ENCODE measurements around the gene TBL1X.

DNA sequence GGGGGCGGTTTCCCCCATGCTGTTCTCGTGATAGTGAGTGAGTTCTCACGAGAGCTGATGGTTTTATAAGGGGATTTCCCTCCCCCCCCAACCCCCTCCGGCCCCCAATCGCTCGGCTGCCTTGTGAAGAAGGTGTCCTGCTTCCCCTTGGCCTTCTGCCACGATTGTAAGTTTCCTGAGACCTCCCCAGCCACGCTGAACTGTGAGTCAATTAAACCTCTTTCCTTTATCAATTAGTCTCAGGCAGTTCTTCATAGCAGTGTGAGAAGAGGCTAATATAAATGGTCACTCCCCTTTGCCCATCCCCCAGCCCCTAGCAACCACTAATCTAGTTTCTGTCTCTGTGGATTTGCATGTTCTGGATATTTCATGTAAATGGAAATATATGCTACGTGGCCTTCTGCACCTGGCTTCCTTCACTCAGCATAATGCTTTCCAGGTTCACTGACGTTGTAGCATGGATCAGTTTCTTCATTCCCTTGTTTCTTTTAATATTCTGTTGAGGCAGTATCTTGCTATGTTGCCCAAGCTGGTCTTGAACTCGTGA lies 284.4 kb downstream of the TBL1X start:
- TF ChIP-seq NR2F1 (conservative IDR thresholded peaks at IDR 0.05) (no peak), HCFC1 (IDR thresholded peaks at IDR 0.05; ENCODE audit: low read length) (no peak), TAF1 (IDR thresholded peaks at IDR 0.05; ENCODE audit: borderline replicate concordance, low read depth, low read length) (no peak), SIX5 (IDR thresholded peaks at IDR 0.05; ENCODE audit: low read depth, low read length, severe bottlenecking) (no peak), RCOR1 (conservative IDR thresholded peaks at IDR 0.05; ENCODE audit: low read depth, low read length) (no peak), ZNF217 (IDR thresholded peaks at IDR 0.05) (no peak), CHD1 (IDR thresholded peaks at IDR 0.05; ENCODE audit: low read depth, low read length) (no peak), EP300 (IDR thresholded peaks at IDR 0.05; ENCODE audit: borderline replicate concordance in 1 of 2, control insufficient read depth in 1 of 2, low read depth in 2 of 2, low read length in 2 of 2) (no peak), EZH2 (IDR thresholded peaks at IDR 0.05; ENCODE audit: borderline replicate concordance, control insufficient read depth, low read depth, low read length) (no peak)
- TF ChIP-seq, protein P1, sequence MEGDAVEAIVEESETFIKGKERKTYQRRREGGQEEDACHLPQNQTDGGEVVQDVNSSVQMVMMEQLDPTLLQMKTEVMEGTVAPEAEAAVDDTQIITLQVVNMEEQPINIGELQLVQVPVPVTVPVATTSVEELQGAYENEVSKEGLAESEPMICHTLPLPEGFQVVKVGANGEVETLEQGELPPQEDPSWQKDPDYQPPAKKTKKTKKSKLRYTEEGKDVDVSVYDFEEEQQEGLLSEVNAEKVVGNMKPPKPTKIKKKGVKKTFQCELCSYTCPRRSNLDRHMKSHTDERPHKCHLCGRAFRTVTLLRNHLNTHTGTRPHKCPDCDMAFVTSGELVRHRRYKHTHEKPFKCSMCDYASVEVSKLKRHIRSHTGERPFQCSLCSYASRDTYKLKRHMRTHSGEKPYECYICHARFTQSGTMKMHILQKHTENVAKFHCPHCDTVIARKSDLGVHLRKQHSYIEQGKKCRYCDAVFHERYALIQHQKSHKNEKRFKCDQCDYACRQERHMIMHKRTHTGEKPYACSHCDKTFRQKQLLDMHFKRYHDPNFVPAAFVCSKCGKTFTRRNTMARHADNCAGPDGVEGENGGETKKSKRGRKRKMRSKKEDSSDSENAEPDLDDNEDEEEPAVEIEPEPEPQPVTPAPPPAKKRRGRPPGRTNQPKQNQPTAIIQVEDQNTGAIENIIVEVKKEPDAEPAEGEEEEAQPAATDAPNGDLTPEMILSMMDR (IDR thresholded peaks at IDR 0.05 in 2 of 3, conservative IDR thresholded peaks at IDR 0.05 in 1 of 3; ENCODE audit: control insufficient read depth in 2 of 3, extremely low read depth in 1 of 3, insufficient read depth in 1 of 3, low read depth in 3 of 3, low read length in 3 of 3) = no peak

Data from GM12878 (cell line).